Measurements from ENCODE around the gene GBP7. TPM values are rescaled to one million over a fixed set of nuclear protein-coding genes. Genes with fewer than 3 reads are reported as not detected.

The GBP7 gene
- total RNA-seq, 1 donor from 2014 or later: not detected

DNA sequence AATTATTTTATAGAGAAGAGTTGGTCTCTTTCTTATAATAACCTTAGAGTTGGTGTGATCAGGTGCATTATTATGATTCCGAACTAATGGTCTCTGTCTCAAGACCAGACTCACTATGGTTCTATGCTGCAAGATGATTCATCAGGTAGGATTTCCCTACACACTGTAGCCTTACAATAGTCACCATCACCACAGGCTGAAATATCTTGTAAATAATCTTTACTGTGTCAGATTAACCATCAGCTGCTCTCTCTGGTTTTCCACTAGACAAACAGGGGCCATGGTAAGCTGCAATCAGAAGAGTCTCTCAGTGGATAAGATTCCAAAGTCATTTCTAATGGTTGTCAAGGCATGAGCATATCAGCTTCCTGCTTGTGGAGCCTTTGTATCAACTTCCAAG, 27.4 kb upstream of the GBP7 start:
- Mint-ChIP-seq H3K36me3 (ENCODE audit: low read depth, unreplicated experiment) (no peaks in the 10 kb centered on the region), H3K9me3 (ENCODE audit: unreplicated experiment) (no peaks in the 10 kb centered on the region), H3K27ac (ENCODE audit: unreplicated experiment) (no peak overlapping the region), H3K4me1 (ENCODE audit: low read depth, unreplicated experiment) (peaks cover 7% of the 10 kb centered on the region), H3K4me3 (ENCODE audit: unreplicated experiment) (no peak overlapping the region), H3K27me3 (ENCODE audit: low read depth, unreplicated experiment) (no peaks in the 10 kb centered on the region)
- FAIRE-seq (peak; percentile 34), DNase-seq (ENCODE audit: low read depth) (no peak)
- H3K4me3 ChIP-seq (ENCODE audit: insufficient read depth, low read depth, low read length): no peak overlapping the region
- H3K9me3 ChIP-seq (ENCODE audit: insufficient read depth, low read depth, low read length): no peaks in the 10 kb centered on the region
- H3K27me3 ChIP-seq (ENCODE audit: insufficient read depth, low read length): no peaks in the 10 kb centered on the region
- TF ChIP-seq, protein P1, sequence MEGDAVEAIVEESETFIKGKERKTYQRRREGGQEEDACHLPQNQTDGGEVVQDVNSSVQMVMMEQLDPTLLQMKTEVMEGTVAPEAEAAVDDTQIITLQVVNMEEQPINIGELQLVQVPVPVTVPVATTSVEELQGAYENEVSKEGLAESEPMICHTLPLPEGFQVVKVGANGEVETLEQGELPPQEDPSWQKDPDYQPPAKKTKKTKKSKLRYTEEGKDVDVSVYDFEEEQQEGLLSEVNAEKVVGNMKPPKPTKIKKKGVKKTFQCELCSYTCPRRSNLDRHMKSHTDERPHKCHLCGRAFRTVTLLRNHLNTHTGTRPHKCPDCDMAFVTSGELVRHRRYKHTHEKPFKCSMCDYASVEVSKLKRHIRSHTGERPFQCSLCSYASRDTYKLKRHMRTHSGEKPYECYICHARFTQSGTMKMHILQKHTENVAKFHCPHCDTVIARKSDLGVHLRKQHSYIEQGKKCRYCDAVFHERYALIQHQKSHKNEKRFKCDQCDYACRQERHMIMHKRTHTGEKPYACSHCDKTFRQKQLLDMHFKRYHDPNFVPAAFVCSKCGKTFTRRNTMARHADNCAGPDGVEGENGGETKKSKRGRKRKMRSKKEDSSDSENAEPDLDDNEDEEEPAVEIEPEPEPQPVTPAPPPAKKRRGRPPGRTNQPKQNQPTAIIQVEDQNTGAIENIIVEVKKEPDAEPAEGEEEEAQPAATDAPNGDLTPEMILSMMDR (IDR thresholded peaks at IDR 0.05; ENCODE audit: insufficient read depth, low read depth, low read length): no peak
- TF ChIP-seq EZH2 (IDR thresholded peaks at IDR 0.05; ENCODE audit: insufficient read depth, low read length): no peak
- no peak overlapping the region for H2AFZ ChIP-seq (ENCODE audit: low read depth, low read length)
- no peaks in the 10 kb centered on the region for H3K36me3 ChIP-seq (ENCODE audit: insufficient read depth, low read length)
- H3K79me2 ChIP-seq (ENCODE audit: insufficient read depth, low read length): no peaks in the 10 kb centered on the region
- H3K9ac ChIP-seq (ENCODE audit: low read length): no peak overlapping the region
- H4K20me1 ChIP-seq (ENCODE audit: insufficient read depth, low read length): no peaks in the 10 kb centered on the region
- no peaks in the 10 kb centered on the region for H3K4me1 ChIP-seq (ENCODE audit: insufficient read depth, low read length)
- H3K4me2 ChIP-seq (ENCODE audit: low read length): no peak overlapping the region
- no peak overlapping the region for H3K27ac ChIP-seq (ENCODE audit: low read depth, low read length)

DNA sequence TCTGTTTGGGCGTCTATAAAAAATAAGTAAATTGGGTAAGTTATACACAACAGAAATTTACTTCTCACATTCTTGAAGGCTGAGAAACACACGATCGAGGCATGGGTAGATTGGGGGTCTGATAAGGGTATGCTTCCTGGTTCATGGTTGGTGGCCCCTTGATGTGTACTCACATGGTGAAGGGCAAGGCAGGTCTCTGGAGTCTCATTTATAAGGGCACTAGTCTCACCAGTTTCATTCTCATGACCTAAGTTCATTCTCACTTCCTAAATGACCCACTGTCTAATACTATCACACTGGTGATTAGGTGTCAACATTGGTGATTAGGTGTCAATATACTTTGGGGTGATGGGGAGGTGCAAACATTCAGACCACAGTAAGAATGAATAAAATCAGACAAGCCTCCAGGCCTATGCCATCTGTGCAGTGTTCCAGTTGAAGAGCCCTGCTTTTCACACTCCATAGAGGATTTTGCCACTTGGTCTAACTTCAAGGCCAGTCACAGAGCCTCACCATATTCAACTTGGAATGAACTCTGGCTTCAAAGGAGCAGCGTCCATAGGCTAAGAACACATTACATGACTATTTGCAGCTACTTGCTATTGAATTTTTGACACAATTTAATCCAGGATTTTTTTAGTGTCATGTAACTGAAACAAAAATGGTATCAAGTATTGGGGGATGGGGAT, 25.4 kb upstream of the GBP7 start:
- Histone ChIP-seq H3K79me2 (ENCODE audit: insufficient read depth, low read length) (no peaks in the 10 kb centered on the region), H3K9me3 (ENCODE audit: insufficient read depth, low read depth, low read length) (no peaks in the 10 kb centered on the region), H3K4me1 (ENCODE audit: insufficient read depth, low read length) (no peaks in the 10 kb centered on the region), H2AFZ (ENCODE audit: low read depth, low read length) (no peak overlapping the region), H3K27me3 (ENCODE audit: insufficient read depth, low read length) (no peaks in the 10 kb centered on the region), H3K4me3 (ENCODE audit: insufficient read depth, low read depth, low read length) (no peak overlapping the region), H3K4me2 (ENCODE audit: low read length) (no peak overlapping the region), H3K36me3 (ENCODE audit: insufficient read depth, low read length) (no peaks in the 10 kb centered on the region), H4K20me1 (ENCODE audit: insufficient read depth, low read length) (no peaks in the 10 kb centered on the region), H3K27ac (ENCODE audit: low read depth, low read length) (no peak overlapping the region), H3K9ac (ENCODE audit: low read length) (no peak overlapping the region)
- Mint-ChIP-seq H3K27me3 (ENCODE audit: low read depth, unreplicated experiment) (no peaks in the 10 kb centered on the region), H3K27ac (ENCODE audit: unreplicated experiment) (no peak overlapping the region), H3K9me3 (ENCODE audit: unreplicated experiment) (no peaks in the 10 kb centered on the region), H3K36me3 (ENCODE audit: low read depth, unreplicated experiment) (no peaks in the 10 kb centered on the region), H3K4me3 (ENCODE audit: unreplicated experiment) (no peak overlapping the region), H3K4me1 (ENCODE audit: low read depth, unreplicated experiment) (peaks cover 7% of the 10 kb centered on the region)
- no peak for TF ChIP-seq EZH2 (IDR thresholded peaks at IDR 0.05; ENCODE audit: insufficient read depth, low read length)
- DNase-seq (ENCODE audit: low read depth) (no peak), FAIRE-seq (no peak)

DNA sequence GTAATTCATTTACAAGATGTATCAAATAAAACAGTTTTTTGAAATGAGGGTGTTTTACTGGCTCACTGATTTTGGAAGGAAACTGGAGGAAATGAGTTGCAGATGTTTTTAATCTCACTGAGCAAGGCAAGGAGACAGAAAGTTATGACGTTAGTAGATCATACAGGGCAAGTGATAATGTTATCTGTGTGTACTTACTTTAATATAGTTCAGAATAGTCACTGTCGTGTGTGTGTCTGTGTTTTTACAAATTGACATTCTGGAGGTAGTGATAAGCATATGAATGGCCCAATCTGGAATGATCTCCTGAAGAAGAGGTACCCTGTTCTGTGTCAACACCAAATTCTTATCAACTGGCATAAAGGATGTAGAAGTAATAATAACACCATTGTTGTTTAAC, 24.9 kb upstream of the GBP7 start:
- H3K9me3 Mint-ChIP-seq (ENCODE audit: unreplicated experiment): no peaks in the 10 kb centered on the region
- Histone ChIP-seq H3K4me1 (ENCODE audit: insufficient read depth, low read length) (no peaks in the 10 kb centered on the region), H3K36me3 (ENCODE audit: insufficient read depth, low read length) (no peaks in the 10 kb centered on the region), H4K20me1 (ENCODE audit: insufficient read depth, low read length) (no peaks in the 10 kb centered on the region), H3K27me3 (ENCODE audit: insufficient read depth, low read length) (no peaks in the 10 kb centered on the region), H3K9ac (ENCODE audit: low read length) (no peak overlapping the region), H3K27ac (ENCODE audit: low read depth, low read length) (no peak overlapping the region), H3K4me2 (ENCODE audit: low read length) (no peak overlapping the region), H3K9me3 (ENCODE audit: insufficient read depth, low read depth, low read length) (no peaks in the 10 kb centered on the region), H3K4me3 (ENCODE audit: insufficient read depth, low read depth, low read length) (no peak overlapping the region), H2AFZ (ENCODE audit: low read depth, low read length) (no peak overlapping the region), H3K79me2 (ENCODE audit: insufficient read depth, low read length) (no peaks in the 10 kb centered on the region)
- DNase-seq (ENCODE audit: low read depth) (no peak), FAIRE-seq (no peak)
- no peaks in the 10 kb centered on the region for H3K36me3 Mint-ChIP-seq (ENCODE audit: low read depth, unreplicated experiment)
- TF ChIP-seq EZH2 (IDR thresholded peaks at IDR 0.05; ENCODE audit: insufficient read depth, low read length): no peak
- TF ChIP-seq, protein P1 (IDR thresholded peaks at IDR 0.05; ENCODE audit: insufficient read depth, low read depth, low read length): no peak
- H3K27me3 Mint-ChIP-seq (ENCODE audit: low read depth, unreplicated experiment): no peaks in the 10 kb centered on the region
- H3K27ac Mint-ChIP-seq (ENCODE audit: unreplicated experiment): no peak overlapping the region
- no peak overlapping the region for H3K4me3 Mint-ChIP-seq (ENCODE audit: unreplicated experiment)
- H3K4me1 Mint-ChIP-seq (ENCODE audit: low read depth, unreplicated experiment): peaks cover 7% of the 10 kb centered on the region

Data from astrocyte (in vitro differentiated cells and primary cell).